ENCODE results near the gene KCNK15. TPM values are rescaled to one million over a fixed set of nuclear protein-coding genes. Genes with fewer than 3 reads are reported as not detected.

Gene KCNK15
- total RNA-seq, 4 donors from 2014 or later: 6.3 to 10.0 (median 9.0) TPM

DNA sequence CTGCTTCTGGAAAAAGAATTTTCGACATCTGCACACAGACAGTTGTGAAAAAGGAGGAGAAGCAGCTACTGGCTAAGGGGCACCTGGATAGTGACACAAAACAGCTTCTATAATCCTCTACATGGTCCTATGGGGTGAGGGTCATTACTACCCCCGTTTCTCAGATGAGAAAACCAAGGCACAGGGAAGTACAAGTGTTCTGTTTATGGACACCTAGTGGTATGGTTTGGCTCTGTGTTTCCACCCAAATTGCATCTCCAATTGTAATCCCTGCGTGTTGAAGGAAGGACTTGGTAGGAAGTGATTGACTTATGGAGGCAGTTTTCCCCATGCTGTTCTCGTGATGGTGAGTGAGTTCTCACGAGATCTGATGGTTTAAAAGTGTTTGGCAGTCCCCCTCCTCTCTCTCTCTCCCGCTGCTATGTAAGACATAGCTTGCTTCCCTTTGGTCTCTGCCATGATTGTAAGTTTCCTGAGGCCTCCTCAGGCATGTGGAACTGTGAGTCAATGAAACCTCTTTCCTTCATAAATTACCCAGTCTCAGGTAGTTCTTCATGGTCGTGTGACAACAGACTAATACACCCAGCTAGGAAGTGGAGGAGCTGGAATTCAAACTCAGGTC, 2.5 kb upstream of the KCNK15 start:
- DNase-seq (ENCODE audit: low spot score) (no peak), ATAC-seq (ENCODE audit: low FRiP score) (no peak)
- TF ChIP-seq, protein P1, sequence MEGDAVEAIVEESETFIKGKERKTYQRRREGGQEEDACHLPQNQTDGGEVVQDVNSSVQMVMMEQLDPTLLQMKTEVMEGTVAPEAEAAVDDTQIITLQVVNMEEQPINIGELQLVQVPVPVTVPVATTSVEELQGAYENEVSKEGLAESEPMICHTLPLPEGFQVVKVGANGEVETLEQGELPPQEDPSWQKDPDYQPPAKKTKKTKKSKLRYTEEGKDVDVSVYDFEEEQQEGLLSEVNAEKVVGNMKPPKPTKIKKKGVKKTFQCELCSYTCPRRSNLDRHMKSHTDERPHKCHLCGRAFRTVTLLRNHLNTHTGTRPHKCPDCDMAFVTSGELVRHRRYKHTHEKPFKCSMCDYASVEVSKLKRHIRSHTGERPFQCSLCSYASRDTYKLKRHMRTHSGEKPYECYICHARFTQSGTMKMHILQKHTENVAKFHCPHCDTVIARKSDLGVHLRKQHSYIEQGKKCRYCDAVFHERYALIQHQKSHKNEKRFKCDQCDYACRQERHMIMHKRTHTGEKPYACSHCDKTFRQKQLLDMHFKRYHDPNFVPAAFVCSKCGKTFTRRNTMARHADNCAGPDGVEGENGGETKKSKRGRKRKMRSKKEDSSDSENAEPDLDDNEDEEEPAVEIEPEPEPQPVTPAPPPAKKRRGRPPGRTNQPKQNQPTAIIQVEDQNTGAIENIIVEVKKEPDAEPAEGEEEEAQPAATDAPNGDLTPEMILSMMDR (IDR thresholded peaks at IDR 0.05): no peak

DNA sequence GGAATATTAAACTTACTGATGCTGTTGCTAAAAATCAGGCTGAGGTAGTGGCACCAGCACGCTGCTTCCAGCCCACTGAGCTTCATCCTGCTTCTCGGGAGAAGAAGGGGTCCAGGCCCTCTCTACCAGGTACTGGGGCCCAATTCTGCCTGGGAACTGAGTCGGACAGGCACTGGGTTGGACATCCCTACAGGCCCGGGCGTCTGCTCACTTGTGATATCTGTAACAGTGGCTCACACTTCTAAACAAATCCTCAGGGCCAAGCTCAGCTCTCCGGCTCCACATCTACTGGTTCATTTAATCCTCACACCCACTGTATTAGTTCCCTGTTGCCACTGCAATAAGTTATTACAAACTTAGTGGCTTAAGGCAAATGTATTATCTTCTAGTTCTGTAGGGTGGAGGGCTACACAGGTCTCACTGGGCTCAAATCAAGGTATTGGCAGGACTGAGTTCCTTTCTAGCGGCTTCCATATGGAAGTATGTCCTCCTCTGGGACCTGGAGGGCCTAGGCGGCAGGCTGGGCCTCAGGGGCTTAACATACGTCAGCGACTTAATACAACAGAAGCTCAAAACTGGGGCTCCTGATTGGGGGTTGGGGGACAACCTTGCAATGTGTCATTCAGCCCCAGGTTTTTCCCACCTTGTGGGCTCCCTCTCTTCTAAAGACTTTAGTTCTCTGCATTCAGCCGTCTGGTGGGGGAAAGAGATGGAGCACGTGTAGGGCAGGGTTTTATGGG, 1.6 kb upstream of the KCNK15 start:
- DNase-seq (ENCODE audit: low spot score) (no peak), ATAC-seq (ENCODE audit: low FRiP score) (no peak)
- TF ChIP-seq, protein P1 (IDR thresholded peaks at IDR 0.05): no peak

DNA sequence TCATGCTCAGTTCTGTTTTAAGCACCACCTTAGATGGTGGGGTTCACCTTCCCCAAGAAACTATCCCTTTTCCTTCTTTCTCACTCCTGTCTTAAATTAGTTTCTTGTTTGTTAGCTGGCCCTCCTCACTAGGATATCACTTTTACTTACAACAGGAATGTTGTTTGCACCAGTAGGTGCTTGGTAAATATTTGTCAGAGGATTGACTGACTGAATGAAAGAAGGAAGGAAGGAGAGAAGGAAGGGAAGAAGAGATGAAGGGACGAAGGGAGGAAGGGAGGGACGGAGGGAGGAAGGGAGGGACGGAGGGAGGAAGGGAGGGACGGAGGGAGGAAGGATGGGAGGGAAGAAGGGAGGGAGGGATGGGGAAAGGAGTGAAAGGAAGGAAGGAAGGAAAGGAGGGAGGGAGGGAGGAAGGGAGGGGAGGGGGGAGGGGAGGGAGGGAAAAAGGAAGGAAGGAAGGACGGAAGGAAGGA, 505 bp upstream of the KCNK15 start:
- TF ChIP-seq, protein P1 (IDR thresholded peaks at IDR 0.05): no peak
- ATAC-seq (ENCODE audit: low FRiP score) (peak; percentile 5), DNase-seq (ENCODE audit: low spot score) (no peak)

DNA sequence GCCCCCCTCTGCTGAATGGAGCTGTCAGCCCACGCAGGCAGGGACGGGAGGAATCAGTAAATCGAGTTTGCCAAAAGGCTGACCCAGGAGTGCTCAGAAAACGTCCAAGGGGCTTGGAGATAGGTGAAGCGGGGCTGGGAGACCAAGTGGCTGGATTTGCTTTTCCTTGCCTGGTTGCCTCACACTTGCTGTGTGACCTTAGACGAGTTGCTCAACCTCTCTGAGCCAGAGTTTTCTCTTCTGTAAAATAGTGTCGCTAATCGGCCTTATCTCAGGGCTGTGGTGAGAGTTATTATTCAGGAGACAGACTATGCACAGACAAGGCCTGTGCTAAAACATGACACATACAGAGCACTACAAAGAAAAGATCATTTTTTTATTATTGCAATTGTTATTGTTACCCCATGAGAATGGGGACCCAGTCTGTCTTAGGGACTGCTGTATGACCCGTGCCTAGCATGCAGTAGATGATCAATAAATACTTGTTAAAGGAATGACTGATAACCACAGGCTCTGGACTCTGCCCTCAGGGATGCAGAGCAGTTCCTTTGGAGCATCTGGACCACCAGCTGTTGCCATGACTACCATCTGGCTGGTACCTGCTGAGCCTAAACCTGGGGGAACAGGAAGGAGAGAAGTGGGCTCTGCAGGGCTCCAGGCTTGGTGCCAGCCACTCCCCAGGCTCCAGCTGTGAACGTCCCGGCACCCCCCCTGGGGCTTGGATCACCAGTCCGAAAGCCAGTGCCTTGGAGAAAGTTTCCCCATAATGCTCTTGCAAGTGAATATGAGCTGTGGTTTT, 901 bp downstream of the KCNK15 start:
- ATAC-seq (ENCODE audit: low FRiP score): no peak
- no peak for DNase-seq (ENCODE audit: low spot score)
- TF ChIP-seq, protein P1 (IDR thresholded peaks at IDR 0.05): no peak

DNA sequence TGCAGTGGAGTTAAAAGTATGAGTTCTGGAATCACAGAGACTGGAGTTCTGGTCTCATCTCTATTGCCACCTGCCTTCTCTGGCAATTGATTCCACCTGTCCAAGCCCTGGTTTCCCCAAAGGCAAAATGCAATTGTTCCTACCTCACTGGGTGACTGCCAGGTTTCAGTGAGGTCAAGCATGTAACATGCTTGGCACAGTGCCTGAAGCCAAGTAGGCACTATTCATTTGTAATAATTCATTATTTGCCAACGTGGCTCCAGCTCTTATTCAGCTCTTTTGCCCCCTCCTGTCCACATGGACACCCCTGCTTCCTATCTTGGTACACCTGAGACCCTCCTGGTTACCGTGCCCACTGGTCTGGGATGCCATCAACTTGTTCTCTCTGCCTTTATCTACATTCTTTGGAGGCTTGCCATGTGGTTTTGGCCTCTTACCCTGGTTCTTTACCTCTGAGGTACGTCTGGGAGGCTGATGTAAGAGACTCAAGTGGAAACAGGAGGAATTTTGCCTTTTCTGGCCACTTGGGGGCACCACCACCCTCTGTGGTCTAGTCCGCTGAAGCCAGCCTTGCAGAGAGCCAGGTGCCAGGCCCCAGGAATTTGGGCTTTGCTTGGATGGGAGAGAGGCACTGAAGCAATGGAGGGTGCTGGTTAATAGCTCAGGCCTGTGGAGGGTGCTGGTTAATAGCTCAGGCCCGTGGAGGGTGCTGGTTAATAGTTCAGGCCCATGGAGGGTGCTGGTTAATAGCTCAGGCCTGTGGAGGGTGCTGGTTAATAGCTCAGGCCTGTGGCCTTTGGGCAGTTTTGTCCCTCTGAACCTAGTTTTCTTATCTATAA, 1.7 kb downstream of the KCNK15 start:
- peak; percentile 53 for ATAC-seq (ENCODE audit: low FRiP score)
- peak; percentile 69 for DNase-seq (ENCODE audit: low spot score)
- TF ChIP-seq, protein P1 (IDR thresholded peaks at IDR 0.05): peak in 1 of 3 donors; percentile 21

DNA sequence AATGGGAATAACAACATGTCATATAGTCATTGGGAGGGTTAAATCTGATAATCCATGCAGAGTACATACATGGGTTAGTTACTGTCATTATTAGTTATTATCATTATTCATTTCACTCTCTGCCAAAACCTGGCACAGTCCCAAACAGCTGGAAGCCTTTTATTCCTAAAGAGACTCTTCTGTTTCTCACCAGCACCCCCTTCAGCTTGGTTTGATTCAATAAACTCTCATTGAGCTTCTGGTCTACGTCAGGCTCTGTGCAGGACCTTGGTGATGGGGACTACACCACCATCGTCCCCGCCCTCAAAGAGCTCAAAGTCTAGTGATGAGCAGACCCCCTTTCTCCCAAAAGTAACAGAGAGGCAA, 2.3 kb downstream of the KCNK15 start:
- no peak for ATAC-seq (ENCODE audit: low FRiP score)
- DNase-seq (ENCODE audit: low spot score): no peak
- TF ChIP-seq, protein P1 (IDR thresholded peaks at IDR 0.05): no peak
